Measurements from ENCODE around the gene ABCA9.

- TF ChIP-seq ZNF24 (IDR thresholded peaks at IDR 0.05) (no peak), E2F1 (CRISPR knock-in tag; IDR thresholded peaks at IDR 0.05) (no peak), ZBTB26 (CRISPR knock-in tag; IDR thresholded peaks at IDR 0.05; ENCODE audit: borderline replicate concordance) (no peak), PRDM15 (CRISPR knock-in tag; IDR thresholded peaks at IDR 0.05) (no peak), USF2 (IDR thresholded peaks at IDR 0.05; ENCODE audit: low read depth, low read length) (no peak), USF2 (CRISPR knock-in tag; IDR thresholded peaks at IDR 0.05; ENCODE audit: borderline replicate concordance) (no peak), ZC3H4 (CRISPR knock-in tag; IDR thresholded peaks at IDR 0.05; ENCODE audit: borderline replicate concordance) (no peak), MTA3 (CRISPR knock-in tag; IDR thresholded peaks at IDR 0.05) (no peak), CTCF (CRISPR knock-in tag; IDR thresholded peaks at IDR 0.05) (no peak), POLR2A (IDR thresholded peaks at IDR 0.05; ENCODE audit: insufficient read depth in 1 of 2, low read depth in 2 of 2, low read length in 2 of 2) (no peak), JUND (CRISPR knock-in tag; IDR thresholded peaks at IDR 0.05) (no peak), KDM5B (CRISPR knock-in tag; IDR thresholded peaks at IDR 0.05; ENCODE audit: borderline replicate concordance) (no peak)
Measured at GRCh38 chr17:69046121-69046807, 14.5 kb downstream of the ABCA9 start.
